Smooth muscle cell (in vitro differentiated cells): ENCODE results near the gene FAM181A. TPM values are rescaled to one million over a fixed set of nuclear protein-coding genes. Genes with fewer than 3 reads are reported as not detected.
A peak's percentile ranks its signal among the peaks of the same experiment; 100 is the strongest.

ENCODE experiments used
- DNase-seq: peaks from one replicate; lab custom pipeline; 2025; ENCODE audit not compliant: unreplicated experiment; lab: John Stamatoyannopoulos, UW
- H2AFZ ChIP-seq: fragments of 200-600 bp; sonication (generic); 2 replicates; pipeline ENCODE4 v1.6.0; 2016; ENCODE audit warnings: antibody characterized with exemption, low read depth, mild to moderate bottlenecking
- H3F3A ChIP-seq: fragments of 200-600 bp; sonication (generic); 2 replicates; pipeline ENCODE4 v1.6.0; 2017; ENCODE audit warnings: antibody characterized with exemption, low read depth
- H3K27ac ChIP-seq: fragments of 200-600 bp; sonication (generic); 2 replicates; pipeline ENCODE4 v1.5.1; 2016; ENCODE audit warnings: low read depth, mild to moderate bottlenecking
- H3K27me3 ChIP-seq: fragments of 200-600 bp; sonication (generic); 2 replicates; pipeline ENCODE4 v1.6.1; 2016; ENCODE audit warnings: low read depth, mild to moderate bottlenecking
- H3K36me3 ChIP-seq: fragments of 200-600 bp; sonication (generic); 2 replicates; pipeline ENCODE4 v1.5.1; 2016; ENCODE audit warnings: low read depth
- H3K4me1 ChIP-seq: fragments of 200-600 bp; sonication (generic); 2 replicates; pipeline ENCODE4 v1.5.1; 2016; ENCODE audit warnings: low read depth
- H3K4me2 ChIP-seq: fragments of 200-600 bp; sonication (generic); 2 replicates; pipeline ENCODE4 v1.6.0; 2016; ENCODE audit warnings: mild to moderate bottlenecking
- H3K4me3 ChIP-seq: fragments of 200-600 bp; sonication (generic); 2 replicates; pipeline ENCODE4 v1.5.1; 2016; ENCODE audit warnings: mild to moderate bottlenecking
- H3K79me2 ChIP-seq: fragments of 200-600 bp; sonication (generic); 2 replicates; pipeline ENCODE4 v1.6.0; 2016; ENCODE audit warnings: low read depth, mild to moderate bottlenecking
- H3K9ac ChIP-seq: fragments of 200-600 bp; sonication (generic); 2 replicates; pipeline ENCODE4 v1.6.0; 2016; ENCODE audit warnings: low read depth
- H3K9me3 ChIP-seq: fragments of 200-600 bp; sonication (generic); replicated peaks from 2 replicates; pipeline ENCODE4 v1.5.1; 2016; ENCODE audit warnings: low read depth
- H4K20me1 ChIP-seq: fragments of 200-600 bp; sonication (generic); 2 replicates; pipeline ENCODE4 v1.6.0; 2016; ENCODE audit warnings: low read depth
- CTCF ChIP-seq: fragments of 200-600 bp; sonication (generic); IDR thresholded peaks from 2 replicates; pipeline ENCODE4 v1.5.1; 2017; ENCODE audit warnings: borderline replicate concordance, mild to moderate bottlenecking, antibody characterized with exemption; ENCODE audit not compliant: insufficient read depth, poor library complexity, severe bottlenecking
- WGBS: methylation state at CpG from one replicate; pipeline ENCODE4 v1.1.7; 2016; ENCODE audit warnings: low lambda C conversion rate; 5-methylcytosine and 5-hydroxymethylcytosine counted together
- polyA plus RNA-seq: library from polyadenylated mRNA; unstranded; fragments of >200 nt; fragmentation: Nextera tagmentation; extraction: Ambion mirVana; gene quantifications from 2 replicates; pipeline ENCODE4 v1.2.1, GENCODE V29; 2016
- total RNA-seq: library from RNA; depleted of rRNA; stranded (reverse); fragments of >200 nt; gene quantifications from 2 replicates; pipeline ENCODE4 v1.2.3, GENCODE V29; 2014

Gene FAM181A
- total and polyA plus RNA-seq, 2 experiments from 2014 or later, result not detected

- no peak for DNase-seq
- Histone ChIP-seq H3K79me2 (no peaks in the 10 kb centered on the region), H3K4me3 (no peak overlapping the region), H4K20me1 (no peaks in the 10 kb centered on the region), H3K9ac (no peak overlapping the region), H2AFZ (no peak overlapping the region), H3K27me3 (peaks cover 19% of the 10 kb centered on the region), H3K27ac (no peak overlapping the region), H3K36me3 (no peaks in the 10 kb centered on the region), H3K4me2 (no peak overlapping the region), H3F3A (no peaks in the 10 kb centered on the region), H3K9me3 (no peaks in the 10 kb centered on the region), H3K4me1 (no peaks in the 10 kb centered on the region)
- no peak for TF ChIP-seq CTCF
- 90% methylated on average over 13 of the region's 13 CpGs for WGBS
Measured at GRCh38 chr14:93937519-93937918, 10.4 kb downstream of the FAM181A start.

GRCh38 chr14:93938751-93939303, 11.7 kb downstream of the FAM181A start:
- Histone ChIP-seq H3K4me2 (peak overlapping the region; percentile 80), H3K9ac (no peak overlapping the region), H2AFZ (no peak overlapping the region)

GRCh38 chr14:93939304-93940229, 12.4 kb downstream of the FAM181A start:
- Histone ChIP-seq H3K4me2 (peak overlapping the region; percentile 80), H3K9ac (no peak overlapping the region), H3K4me3 (peak overlapping the region; percentile 38), H3K9me3 (no peaks in the 10 kb centered on the region), H3F3A (no peaks in the 10 kb centered on the region), H3K27ac (no peak overlapping the region), H4K20me1 (no peaks in the 10 kb centered on the region), H3K79me2 (no peaks in the 10 kb centered on the region), H3K27me3 (peaks cover 19% of the 10 kb centered on the region), H3K4me1 (no peaks in the 10 kb centered on the region), H3K36me3 (no peaks in the 10 kb centered on the region), H2AFZ (no peak overlapping the region)
- peak; percentile 76 for DNase-seq
- 8% methylated on average over 65 of the region's 84 CpGs for WGBS
- TF ChIP-seq CTCF, result peak; percentile 94

More at GRCh38 chr14:93938751-93939303, 11.7 kb downstream of the FAM181A start:
- no peaks in the 10 kb centered on the region for H3F3A ChIP-seq
- no peak for TF ChIP-seq CTCF
- no peak overlapping the region for H3K4me3 ChIP-seq
- no peak for DNase-seq
- no peaks in the 10 kb centered on the region for H3K36me3 ChIP-seq
- H4K20me1 ChIP-seq, result no peaks in the 10 kb centered on the region
- WGBS, result 49% methylated on average over 46 of the region's 46 CpGs
- no peaks in the 10 kb centered on the region for H3K79me2 ChIP-seq
- peaks cover 19% of the 10 kb centered on the region for H3K27me3 ChIP-seq
- H3K9me3 ChIP-seq, result no peaks in the 10 kb centered on the region
- no peaks in the 10 kb centered on the region for H3K4me1 ChIP-seq
- no peak overlapping the region for H3K27ac ChIP-seq
